Cardiac septum (tissue), 1 donor: Measurements from ENCODE around the gene BNC2. TPM values are rescaled to one million over a fixed set of nuclear protein-coding genes. Genes with fewer than 3 reads are reported as not detected.

Source experiments
- DNase-seq: peaks from one replicate; pipeline ENCODE4 v3.0.0-alpha.2; 2020; ENCODE audit warnings: low spot score
- intact Hi-C: fragments of 100-400 bp; cut with DNase I; formaldehyde crosslinking; loops from one replicate; pipeline ENCODE4 v1.14.0; 2022
- total RNA-seq: library from RNA; stranded (reverse); fragmentation: NEBNext Ultra II Directional; extraction: Animal tissue kit (Norgen Biotek cat#: 25700); gene quantifications from one replicate; pipeline ENCODE4 v1.2.1, GENCODE V29; 2021
- donor health status: DM: no; HTN: no; CAD: no.

BNC2 gene
- total RNA-seq, 1 donor from 2014 or later, result 6.6 TPM

DNA sequence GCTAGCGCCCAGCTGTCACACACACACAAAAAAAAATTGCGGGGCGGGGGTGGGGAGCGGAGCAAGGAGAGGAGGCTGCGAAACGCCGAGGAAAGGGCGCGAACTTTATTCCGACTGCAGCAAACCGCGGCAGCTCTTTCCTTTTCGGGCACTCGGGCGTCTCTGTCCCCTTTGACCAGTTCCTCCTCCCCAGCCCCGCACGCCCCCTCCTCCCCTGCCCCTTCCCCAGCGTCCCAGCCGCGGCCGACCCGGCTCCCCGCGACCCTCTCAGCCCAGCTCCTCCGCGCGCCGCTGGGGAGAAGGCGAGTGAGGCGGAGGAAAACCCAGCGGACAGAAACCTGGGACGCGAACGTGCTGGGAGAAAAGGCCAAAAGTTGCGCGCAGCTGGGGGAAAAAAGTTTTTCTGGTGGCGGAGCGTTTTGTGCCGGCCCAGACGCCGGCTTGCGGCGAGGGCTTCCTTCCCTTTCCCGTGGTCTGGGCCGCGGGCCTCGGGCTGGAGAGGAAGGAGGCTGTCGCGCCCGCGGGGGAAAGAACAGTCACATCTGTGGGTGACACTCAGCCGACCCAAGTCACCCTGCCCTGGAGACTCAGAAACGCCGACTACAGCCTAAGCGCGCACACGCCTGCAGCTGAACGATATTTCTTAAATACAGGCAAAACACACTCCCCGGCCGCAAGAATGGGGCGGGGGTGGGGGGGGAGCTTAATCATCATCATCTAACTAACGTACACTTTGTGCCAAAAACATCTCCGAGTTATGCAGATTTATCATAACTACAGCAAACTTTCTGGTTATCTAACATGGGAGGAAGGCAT, 1.1 kb upstream of the BNC2 start:
- no peak for DNase-seq
- intact Hi-C loops, result no loop called here

DNA sequence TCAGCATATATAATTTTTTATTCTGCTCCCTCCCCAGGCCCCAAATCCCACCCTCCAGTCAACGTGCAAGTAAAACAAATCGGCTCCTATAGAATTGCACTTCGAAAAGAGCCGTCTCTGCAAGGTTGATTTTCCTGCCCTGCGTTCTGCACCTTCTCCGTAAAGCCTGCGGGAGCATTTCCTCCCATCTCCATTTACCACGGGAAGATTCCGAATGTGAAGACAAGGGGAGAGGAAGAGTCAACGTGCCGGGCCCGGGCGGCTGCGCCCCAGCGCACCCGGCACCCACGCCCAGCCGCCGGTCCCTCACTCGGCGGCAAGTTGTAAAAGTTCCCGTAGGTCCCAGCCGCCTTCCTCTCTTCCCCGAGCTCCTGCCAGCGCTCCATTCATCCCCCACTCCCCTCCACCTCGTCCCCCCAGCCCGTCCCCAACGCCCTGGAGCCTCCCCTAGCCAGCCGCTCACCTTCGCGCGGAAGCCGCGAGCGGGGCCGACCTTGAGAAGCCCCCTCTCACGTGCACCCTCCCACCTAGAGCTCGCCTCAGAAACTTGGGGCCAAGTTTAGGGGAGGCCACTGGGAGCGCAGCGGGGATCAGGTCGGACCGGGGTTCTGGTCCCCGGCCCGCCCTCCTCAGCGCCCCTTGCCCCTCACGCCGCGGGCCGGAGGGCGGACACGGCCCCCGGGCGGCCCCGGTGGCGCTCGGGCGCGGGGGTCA, 431 bp downstream of the BNC2 start:
- intact Hi-C loops, result loop anchor here (5.0 kb wide), 1 partner anchor 143 kb away; no protein-coding TSS in a partner anchor

DNA sequence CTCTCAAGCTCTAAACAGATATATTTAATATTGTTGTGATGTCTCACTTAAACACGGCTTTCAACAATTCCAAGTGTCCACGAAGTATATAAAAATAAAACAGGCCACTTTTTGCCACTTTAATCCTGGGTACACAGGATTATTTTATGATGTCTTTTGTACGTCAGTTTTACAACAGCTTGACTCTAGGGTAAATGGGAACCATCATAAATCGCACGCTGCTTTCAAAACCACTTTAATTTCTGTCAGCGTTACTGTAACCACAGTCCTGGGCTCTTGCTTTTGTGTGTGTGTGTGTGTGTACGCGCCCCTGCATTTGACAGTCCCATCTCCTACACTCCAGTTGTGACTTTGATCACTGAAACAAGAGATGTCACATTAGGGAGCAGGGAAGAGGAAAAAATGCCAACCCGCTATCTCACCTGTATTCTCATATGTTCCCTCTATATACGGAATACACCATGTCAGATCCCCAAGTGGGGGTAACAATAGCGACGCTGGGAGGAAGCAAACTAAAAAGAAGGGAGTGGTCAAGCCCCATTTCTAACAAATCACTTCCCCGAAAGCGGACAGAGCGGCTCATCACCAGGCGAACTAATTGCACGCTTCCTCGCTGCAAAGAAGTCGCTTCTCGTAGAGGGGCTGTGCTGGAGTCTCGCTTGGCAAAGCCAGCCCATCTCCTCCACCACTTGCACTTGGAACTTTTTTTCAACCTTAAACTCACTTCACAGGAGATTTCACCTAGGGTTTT, 1.2 kb downstream of the BNC2 start:
- intact Hi-C loops, result loop anchor here (5.0 kb wide), 1 partner anchor 142 kb away; no protein-coding TSS in a partner anchor
- DNase-seq, result no peak

More for the DNA sequence above, 431 bp downstream of the BNC2 start:
- DNase-seq, result no peak

DNA sequence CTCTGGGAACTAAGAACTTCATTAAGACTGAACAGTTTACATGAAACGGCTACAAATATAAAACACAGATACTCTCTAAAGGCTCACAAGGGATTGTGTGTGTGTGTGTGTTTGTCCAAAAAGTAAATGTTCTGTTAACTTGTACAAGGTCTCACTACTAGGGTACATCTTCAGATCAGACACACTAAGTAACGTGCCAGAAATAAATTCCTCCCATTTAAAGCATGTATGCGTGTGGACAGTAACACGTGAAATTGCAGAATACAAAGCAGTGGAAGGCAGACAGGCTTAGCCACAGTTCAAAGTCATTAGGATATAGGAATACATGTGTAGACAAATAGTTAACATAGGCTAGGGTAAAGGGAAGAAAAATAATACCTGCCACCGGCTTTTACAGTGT, 1.8 kb downstream of the BNC2 start:
- DNase-seq, result no peak
- intact Hi-C loops, result loop anchor here (5.0 kb wide), 1 partner anchor 141 kb away; no protein-coding TSS in a partner anchor

DNA sequence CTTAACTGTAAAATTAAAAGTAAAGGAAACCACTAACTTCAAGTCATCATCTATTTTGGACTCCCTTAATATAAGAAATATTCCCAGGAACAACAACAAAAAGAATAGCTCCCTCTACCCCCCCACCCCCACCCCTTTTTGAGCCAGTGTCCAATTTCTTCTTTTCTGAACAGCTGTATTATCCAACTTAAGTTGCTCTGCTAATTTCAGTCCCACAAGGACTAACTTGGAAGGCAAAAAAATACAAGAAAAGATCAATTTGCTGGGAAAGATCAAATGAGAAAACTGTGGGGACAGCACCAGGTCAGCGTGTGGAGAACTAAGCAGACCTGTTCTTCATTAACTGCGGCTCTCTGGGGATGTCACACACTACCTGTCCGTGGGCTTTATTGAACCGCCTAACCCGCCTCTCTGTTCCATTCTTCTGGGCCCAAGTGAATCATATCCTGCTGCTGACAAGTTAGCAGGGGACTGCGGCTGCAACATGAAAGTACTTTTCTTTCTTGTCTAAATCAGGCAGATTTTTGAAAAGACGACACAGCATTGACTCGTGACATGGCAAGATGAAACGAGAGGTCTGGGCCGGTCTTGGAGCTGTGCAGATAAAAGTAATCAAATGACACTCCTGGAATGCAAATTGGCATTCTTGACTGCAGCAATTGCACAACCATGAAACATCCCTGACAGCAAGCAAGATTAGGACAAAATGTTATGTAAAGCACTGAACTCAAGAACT, 2.7 kb downstream of the BNC2 start:
- intact Hi-C loops, result loop anchor here (5.0 kb wide), 1 partner anchor 140 kb away; no protein-coding TSS in a partner anchor

DNA sequence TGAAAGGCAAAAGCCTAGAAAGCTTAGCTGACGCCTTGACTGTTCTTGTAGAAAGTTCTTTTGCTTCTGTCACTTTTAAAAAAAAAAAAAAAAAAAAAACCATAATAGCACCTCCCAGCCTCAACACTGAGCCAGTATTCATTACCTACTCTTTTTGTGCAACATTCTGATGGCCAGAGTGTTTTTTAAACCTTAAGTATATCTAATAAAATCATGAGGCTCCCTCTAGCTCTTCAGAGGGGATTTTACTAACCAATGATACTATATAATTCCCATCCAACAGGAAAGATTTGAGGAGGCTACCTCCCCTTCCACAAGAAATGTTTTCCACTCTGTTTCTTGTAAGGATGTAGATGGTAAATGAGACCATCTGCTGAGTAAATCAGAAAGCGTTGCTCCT, 3.9 kb downstream of the BNC2 start:
- intact Hi-C loops, result loop anchor here (5.0 kb wide), 1 partner anchor 139 kb away; no protein-coding TSS in a partner anchor

More for the DNA sequence above, 2.7 kb downstream of the BNC2 start:
- no peak for DNase-seq

DNA sequence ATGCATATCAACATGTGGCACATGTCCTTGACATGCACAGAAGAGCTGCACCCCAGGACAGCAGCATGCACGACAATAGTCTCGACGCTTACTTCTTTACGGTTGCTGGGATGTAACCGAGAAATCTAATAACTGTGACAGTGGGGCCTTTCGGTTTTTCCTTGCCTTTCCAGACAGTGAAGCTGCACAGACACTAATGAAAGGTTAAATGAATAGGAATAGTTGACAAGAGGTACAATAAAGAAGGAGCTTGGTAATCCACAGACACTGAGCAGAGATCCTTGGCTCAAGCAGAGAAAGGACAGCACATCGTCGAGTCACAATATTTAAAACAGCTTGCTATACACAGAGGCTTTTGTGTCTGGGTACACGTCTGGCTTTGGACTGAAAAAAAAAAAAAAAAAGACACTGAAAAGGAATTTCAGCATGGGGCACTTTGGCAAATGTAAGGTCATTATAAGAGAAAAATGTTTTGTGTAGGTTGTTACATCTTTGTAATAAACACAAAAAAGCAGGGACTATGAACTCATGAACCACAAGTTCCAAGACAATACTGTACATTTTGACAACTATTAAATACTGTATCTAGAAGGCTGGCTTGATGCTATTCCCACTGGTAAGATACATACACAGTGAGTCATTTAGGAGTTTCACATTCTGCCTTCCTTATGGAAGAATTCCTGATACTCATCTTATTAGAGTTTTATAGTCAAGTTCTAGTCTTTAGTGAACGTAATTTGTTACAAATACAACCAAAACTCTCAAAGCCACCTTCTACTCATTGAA, 5.6 kb downstream of the BNC2 start:
- no peak for DNase-seq
- intact Hi-C loops, result loop anchor here (5.0 kb wide), 1 partner anchor 138 kb away; no protein-coding TSS in a partner anchor

More for the DNA sequence above, 3.9 kb downstream of the BNC2 start:
- DNase-seq, result no peak

DNA sequence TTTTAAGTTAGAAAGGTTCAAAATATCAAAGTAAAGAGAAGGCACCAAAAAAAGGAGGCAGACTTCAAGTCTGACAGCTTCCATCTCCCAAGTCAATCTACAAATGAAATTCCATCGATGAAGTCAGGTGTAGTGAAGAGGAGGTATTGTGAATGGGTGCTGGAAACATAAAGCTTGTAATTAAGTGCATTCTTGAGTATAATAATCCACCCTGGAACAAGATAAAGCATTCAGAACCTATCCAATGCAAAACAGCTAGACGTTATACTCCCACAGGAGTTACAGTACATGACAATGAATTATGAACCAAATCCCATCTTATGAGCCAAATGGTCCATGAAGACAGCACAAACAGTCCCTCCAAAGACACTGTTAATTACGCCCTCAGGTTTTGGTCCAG, 22.3 kb downstream of the BNC2 start:
- no peak for DNase-seq
- intact Hi-C loops, result no loop called here

DNA sequence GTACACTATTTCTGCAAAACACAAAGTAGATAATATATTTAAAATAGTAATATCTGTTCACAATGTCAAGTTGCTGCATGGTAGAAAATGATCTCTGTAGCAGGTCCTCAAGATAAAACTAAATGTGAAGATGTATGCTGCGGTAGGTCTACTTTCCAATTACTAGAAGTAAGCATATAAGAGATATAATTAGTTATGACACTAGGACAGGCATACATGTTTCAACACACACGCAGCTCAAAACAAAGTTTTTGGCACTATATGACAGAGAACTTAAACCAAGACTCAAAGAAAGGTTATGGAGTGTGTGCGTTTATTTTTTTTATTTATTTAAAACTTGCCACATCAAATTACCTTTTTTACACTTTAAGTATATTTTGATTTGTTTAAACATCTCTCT, 23.5 kb downstream of the BNC2 start:
- no peak for DNase-seq
- intact Hi-C loops, result no loop called here

DNA sequence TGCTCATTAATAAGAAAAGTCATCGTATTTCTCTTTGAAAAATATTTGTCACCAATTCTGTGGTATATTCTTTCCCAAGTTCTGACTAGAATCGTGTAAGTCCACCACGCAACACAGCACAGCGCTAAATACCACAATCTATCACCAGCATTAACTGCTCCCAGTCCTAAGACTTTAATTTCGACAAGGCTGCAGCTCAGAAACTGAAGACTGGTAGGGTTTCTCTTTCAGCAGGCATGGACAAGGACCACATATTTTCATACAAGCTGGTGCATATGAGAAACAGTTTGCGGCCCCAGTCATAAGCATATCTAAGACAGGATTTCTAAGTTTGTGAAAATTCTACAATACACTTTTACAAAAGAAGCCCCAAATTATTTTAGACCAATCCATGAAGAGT, 24.1 kb downstream of the BNC2 start:
- intact Hi-C loops, result no loop called here

DNA sequence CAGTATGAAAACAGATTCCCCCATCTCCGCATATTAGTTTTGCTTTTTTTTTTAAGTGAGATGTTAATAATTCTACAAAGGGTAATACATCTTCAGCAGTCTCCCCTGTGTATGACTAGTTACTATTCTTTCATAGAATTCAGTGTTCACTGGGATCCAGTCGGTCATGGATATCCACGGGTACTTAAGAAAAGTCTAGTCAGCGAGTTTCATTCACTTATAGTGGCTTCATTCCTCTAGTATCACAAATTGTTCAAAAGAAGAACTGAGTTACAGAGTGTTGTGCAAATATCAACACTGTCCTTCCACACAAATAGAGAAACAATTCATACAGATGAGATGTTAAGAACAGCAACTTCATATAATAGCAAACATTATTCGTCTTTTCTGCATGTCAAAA, 35.7 kb downstream of the BNC2 start:
- DNase-seq, result no peak
- intact Hi-C loops, result no loop called here

More for the DNA sequence above, 24.1 kb downstream of the BNC2 start:
- DNase-seq, result no peak

DNA sequence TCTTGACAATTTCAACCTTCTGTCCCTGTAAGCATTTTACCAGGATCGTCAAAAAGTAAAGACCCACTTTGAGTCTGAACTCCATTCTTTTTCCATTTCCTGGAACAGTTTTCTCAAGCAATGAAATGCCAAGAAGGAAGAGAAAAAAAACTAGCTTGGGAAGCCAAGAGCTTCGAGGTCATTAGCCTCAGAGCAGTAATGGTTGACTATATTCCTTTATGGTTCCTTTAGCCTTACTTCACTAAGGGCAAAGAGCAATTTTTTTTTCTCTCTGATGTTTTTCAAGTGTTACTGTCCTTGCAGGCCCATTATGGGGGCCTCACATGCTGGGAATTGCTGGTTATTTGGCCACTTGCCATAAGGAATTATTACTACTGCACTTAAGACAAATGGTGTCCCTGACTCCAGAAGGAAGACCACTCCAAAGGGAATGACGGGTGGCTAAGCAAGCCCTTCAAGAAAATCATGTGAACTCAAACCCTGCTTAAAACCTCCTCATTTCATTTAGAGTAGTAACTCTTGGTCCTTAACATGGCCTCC, 37.1 kb downstream of the BNC2 start:
- intact Hi-C loops, result no loop called here
- no peak for DNase-seq

DNA sequence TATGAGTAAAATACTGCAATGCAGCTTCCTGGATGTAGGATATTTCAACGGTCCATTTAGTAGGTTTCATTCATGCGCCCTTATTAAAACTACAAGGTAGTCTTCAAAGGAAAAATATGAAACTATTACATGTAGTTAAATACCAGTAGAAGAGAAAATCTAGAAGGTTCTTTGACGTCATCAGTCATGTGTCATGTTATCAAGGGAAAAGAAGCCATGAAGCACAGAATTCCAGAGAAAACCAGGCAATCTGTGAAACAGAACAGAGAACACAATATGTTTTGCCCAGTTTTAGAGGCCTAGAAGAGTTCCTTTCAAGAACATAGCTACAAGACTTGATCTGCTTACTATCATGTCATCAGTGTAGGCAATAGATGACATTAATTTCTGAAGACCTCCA, 38.4 kb downstream of the BNC2 start:
- no peak for DNase-seq
- intact Hi-C loops, result no loop called here

DNA sequence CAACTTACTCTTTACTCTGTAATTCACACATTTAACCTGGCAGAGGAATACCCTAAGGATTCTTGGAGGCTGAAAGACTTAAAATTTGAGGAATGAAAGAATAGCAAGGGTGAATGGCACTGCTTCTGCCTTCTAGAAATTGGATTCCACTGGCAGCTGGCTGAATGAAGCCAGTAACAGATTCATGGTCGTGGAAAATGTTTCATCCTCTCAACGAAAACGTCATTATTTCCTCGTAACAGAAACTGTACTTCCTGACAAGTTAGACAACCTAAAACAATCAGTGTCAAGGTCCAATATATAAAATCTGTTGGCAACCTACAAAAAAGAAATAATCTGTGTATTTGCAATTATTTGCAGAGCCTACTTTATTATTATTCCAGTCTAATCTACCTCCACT, 39.7 kb downstream of the BNC2 start:
- intact Hi-C loops, result no loop called here
- DNase-seq, result no peak

DNA sequence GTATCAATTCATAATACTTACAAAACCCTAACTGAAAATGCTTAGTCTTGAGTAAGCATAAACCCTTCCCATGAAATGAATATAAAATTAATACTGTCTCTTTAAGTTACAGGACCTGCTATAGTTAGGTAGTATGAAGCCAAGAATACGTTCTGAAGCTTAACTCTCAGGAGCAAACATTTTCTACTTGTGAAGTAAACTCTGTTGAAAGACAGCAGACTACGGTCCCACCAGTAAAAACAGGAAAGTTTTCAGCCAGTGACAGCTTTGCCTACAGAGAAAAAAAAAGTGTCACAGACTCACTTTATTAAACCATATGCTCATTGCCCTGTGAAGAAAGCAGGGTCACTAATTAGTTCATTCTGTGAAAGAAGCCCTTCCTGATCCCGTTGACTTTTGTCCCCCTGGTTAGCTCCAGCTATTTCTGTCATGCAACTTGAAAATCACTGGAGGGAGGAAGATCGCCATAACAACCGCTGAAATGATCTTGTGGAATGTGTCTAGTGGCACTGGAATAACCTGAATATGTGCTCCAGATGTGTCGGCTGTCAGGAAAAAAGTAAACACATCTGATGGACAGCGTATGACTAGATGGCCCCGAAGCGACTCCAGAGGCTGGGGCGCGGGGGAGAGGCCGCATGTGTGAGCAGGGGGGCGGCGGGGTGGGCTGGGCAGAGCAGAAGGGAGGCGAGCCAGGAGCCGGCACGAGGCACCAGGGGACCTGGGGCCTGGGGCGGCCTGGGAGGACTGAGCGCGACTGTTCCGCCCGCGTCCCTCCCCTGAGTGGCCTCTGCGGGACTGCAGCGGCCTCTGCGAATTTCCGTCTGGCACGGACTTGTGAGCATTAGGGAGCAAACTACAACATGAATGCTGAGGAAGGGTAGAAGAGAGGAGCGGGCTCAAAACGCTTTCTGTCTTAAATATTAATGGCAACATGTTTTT, 41.9 kb downstream of the BNC2 start:
- no peak for DNase-seq

DNA sequence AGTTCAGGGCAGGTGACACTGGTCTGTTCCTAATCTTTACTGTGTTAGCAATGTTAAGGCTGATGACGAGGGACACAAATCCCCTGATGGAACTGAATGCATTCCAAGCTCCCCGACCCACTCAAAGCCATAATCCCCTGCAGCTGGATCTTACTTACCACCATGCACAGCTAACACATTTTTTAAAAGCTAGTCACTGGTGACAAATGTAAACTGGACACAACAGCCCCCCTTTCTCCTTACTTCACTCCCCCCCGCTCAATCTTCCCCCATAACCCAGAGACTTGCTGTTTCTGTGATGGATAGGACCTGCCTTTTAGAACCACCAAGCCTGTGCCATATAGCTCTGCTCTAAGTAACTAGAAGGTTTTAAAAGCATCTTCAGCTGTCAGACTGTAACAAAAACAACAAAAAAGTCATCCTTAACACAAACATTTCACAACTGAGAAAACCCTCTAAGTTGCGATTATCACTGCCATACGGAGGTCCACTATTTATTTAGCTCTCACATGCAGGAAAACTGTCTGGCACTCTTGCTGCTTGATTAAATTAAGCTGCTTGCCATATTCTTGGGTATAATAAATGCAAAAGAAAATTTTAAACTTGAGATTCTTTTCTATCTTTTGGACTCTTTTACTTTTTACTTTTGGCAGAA, 44.4 kb downstream of the BNC2 start:
- DNase-seq, result no peak
- intact Hi-C loops, result no loop called here

More for the DNA sequence above, 41.9 kb downstream of the BNC2 start:
- intact Hi-C loops, result no loop called here

DNA sequence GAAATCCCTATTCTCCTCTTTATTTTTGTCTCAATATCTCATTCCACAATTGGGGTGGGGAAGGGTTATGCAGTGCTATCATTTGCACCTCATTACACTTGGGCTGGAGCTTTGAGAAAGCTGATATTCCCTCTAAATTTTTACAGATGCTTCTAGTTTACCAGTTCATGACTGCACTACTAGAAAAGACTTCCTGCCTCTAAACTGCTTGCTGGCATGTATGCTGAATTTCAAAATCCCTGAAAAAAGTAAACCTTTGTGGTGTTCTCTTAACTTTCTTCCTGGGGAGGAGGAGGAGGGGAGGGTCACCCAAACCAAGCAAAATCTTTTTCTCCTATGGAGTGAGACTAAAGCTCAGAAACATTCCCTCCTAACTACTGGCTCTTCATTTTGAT, 45.1 kb downstream of the BNC2 start:
- intact Hi-C loops, result no loop called here

More for the DNA sequence above, 45.1 kb downstream of the BNC2 start:
- no peak for DNase-seq
